ENCODE measurements around the gene MRPL33. TPM values are rescaled to one million over a fixed set of nuclear protein-coding genes. Genes with fewer than 3 reads are reported as not detected.

The MRPL33 gene
- total and polyA plus RNA-seq, 2 of the 13 experiments (the other 11 are each of a cell fraction or from before 2014, with no cell fraction given) = 69.7 to 218 TPM

DNA sequence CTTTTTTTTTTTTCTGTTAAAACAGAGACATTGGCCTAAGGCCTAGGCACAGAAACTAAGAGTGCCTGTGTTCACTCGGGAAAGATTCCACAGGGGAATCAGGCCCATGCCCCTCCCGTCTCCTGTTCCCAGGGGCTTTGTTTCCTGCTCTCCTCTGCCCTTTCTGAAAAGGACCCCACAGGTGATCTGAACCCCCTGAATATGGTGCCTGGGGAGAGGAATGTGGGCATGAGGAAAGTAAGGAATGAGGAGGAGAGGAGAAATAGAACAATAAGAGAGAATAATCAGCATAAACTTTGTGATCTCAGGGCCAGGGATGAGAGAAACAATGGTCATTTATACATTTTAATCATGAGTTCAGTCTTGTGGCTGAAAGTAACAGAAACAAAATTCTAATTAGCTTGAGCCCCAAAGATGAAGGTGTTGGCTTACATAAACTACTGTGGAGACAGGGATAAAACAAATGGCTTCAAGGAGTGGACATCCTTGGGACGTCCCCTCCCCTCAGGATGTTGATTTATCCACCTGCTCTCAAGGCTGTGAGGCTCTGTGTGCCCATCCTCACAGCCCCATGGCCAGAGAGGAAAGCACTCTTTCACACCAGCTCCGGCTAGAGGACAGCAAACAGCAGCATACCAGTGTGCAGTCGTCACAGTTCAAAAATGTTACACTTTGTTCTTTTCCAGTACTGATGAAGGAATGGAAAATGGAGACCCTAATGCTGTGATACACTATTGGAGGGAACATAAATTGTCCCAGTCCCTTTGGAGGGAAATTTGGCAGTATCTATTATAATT, 46.4 kb upstream of the MRPL33 start (continued):
- no peak for TF ChIP-seq U2AF2 (IDR thresholded peaks at IDR 0.05; ENCODE audit: low read depth, low read length)
- TF ChIP-seq, protein P1, sequence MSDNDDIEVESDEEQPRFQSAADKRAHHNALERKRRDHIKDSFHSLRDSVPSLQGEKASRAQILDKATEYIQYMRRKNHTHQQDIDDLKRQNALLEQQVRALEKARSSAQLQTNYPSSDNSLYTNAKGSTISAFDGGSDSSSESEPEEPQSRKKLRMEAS (IDR thresholded peaks at IDR 0.05) = peak; percentile 44; the same call in 1 of the 2 replicates
- no peak for TF ChIP-seq ATF6 (CRISPR knock-in tag; conservative IDR thresholded peaks at IDR 0.05)
- no peak for TF ChIP-seq ZBTB38 (CRISPR knock-in tag; IDR thresholded peaks at IDR 0.05)
- peak; percentile 83 for TF ChIP-seq DPF2 (CRISPR knock-in tag; IDR thresholded peaks at IDR 0.05; ENCODE audit: borderline replicate concordance, low read depth)
- TF ChIP-seq ZNF816 (CRISPR knock-in tag; IDR thresholded peaks at IDR 0.05; ENCODE audit: borderline replicate concordance) = no peak
- no peak for TF ChIP-seq ZNF367 (CRISPR knock-in tag; IDR thresholded peaks at IDR 0.05; ENCODE audit: borderline replicate concordance)
- TF ChIP-seq ZNF740 (CRISPR knock-in tag; IDR thresholded peaks at IDR 0.05) = no peak
- TF ChIP-seq LRRFIP1 (CRISPR knock-in tag; conservative IDR thresholded peaks at IDR 0.05) = no peak
- TF ChIP-seq PHF21A (CRISPR knock-in tag; IDR thresholded peaks at IDR 0.05) = peak; percentile 67; the same call in 1 of the 2 replicates
- no peak for TF ChIP-seq RNF219 (CRISPR knock-in tag; IDR thresholded peaks at IDR 0.05)
- TF ChIP-seq, protein P2, sequence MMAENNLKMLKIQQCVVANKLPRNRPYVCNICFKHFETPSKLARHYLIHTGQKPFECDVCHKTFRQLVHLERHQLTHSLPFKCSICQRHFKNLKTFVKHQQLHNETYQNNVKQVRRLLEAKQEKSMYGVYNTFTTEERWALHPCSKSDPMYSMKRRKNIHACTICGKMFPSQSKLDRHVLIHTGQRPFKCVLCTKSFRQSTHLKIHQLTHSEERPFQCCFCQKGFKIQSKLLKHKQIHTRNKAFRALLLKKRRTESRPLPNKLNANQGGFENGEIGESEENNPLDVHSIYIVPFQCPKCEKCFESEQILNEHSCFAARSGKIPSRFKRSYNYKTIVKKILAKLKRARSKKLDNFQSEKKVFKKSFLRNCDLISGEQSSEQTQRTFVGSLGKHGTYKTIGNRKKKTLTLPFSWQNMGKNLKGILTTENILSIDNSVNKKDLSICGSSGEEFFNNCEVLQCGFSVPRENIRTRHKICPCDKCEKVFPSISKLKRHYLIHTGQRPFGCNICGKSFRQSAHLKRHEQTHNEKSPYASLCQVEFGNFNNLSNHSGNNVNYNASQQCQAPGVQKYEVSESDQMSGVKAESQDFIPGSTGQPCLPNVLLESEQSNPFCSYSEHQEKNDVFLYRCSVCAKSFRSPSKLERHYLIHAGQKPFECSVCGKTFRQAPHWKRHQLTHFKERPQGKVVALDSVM (CRISPR knock-in tag; IDR thresholded peaks at IDR 0.05) = no peak
- no peak for TF ChIP-seq RBM22 (optimal IDR thresholded peaks at IDR 0.05; ENCODE audit: low read length)
- no peak for TF ChIP-seq E2F2 (CRISPR knock-in tag; IDR thresholded peaks at IDR 0.05; ENCODE audit: borderline replicate concordance)
- no peak for TF ChIP-seq NR2F2 (IDR thresholded peaks at IDR 0.05; ENCODE audit: borderline replicate concordance, low read depth)
- no peak for TF ChIP-seq ELF4 (CRISPR knock-in tag; IDR thresholded peaks at IDR 0.05; ENCODE audit: borderline replicate concordance)
- TF ChIP-seq ZNF10 (CRISPR knock-in tag; IDR thresholded peaks at IDR 0.05; ENCODE audit: borderline replicate concordance, low read depth) = no peak
